GM19240 (cell line): Measurements from ENCODE around the gene HAO2.

Experiments
- DNase-seq: peaks from one replicate; pipeline ENCODE4 v3.0.0; 2011; ENCODE audit warnings: low spot score; ENCODE audit not compliant: insufficient read length

Gene HAO2

DNA sequence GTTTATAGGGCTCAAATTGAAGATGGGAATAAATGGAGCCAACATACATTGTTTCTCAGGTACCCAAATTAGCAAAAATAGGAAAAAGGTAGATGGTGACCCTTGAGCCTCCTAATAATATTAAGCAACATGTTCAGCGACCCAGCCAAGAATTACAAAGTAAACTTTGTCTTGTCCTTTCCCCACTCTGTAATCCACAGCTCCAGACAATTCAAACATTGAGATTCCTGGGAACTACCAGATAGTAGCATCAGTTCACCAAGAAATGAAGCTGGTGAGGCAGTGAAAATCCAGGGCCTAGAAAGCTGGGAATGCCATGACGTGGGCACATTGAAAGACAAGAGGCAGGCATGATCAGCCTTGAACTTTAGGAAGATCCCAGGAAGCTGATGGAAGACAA lies 11.7 kb downstream of the HAO2 start:
- no peak for DNase-seq

GRCh38 chr1:119380983-119381662 lies 12.5 kb downstream of the HAO2 start:
- DNase-seq, result no peak

DNA sequence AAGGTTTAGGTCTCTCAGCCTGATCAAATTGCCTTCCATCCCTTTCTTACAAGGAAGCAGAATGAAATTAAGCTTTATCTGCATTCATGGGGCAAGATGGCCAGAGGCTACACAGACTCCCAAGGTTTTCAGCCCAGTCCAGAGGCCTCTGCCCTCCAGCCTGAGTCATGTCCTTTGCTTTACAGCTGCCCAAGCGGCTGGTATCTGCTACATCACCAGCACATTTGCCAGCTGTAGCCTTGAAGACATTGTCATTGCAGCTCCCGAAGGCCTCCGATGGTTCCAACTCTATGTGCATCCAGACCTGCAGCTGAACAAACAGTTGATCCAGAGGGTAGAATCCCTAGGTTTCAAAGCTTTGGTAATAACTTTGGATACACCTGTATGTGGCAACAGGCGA lies 16.0 kb downstream of the HAO2 start:
- no peak for DNase-seq

GRCh38 chr1:119385650-119386049 lies 17.1 kb downstream of the HAO2 start:
- DNase-seq, result no peak

GRCh38 chr1:119387858-119388257 lies 19.3 kb downstream of the HAO2 start:
- no peak for DNase-seq

DNA sequence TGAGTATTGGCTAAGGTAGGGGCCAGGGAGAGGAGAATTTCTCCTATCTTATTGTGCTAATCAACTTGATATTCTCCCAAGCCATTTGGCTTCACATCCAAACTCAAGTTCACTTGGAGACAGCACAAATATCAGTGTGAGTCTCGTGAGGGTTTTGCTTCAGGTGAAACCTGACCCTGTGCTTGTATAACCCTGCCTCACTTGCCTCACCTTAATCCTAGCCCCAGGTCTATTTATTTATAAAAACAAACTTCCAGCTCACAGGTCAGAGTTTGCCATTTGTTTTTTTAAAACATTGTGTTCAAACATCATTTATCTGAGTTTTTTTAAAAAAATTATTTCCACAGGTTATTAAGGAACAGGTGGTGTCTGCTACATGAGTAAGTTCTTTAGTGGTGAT lies 19.9 kb downstream of the HAO2 start:
- DNase-seq, result no peak

DNA sequence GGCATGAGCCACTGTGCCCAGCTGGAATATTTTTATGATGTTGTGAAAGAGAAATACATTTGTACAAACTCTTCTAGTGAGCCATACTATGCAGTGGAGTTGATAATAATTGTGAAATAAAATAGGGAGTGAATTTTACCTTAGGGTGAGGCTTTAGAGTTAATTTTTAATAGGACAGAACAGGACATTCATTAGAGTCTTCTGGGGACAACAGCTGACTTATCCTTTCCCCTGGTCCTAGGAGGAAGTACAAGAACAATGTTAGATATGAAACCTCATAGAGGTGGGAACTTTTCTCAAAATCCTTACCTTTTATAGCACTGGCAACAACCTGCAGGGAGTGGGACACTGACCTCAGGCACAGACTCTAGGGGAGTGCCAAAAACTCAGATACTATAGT lies 21.9 kb downstream of the HAO2 start:
- no peak for DNase-seq

DNA sequence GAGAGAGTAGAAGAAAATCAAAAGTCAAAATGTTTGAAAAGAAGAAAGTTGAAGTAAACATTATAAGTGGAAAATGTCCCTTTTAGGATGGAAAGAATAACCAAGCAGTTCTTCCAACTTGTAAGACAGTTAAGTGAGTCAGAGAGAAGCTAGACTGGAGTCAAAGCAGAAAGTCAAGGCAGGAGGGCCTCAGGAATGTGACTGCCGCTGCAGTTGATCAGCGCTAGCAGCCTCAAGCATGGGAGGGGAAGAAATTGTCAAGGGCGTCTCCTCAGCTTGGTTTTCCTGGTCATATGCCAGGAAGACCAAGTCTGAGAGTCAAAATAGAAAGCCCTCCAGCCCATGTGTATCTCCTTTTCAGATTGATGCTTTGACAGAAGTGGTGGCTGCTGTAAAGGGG lies 23.2 kb downstream of the HAO2 start:
- no peak for DNase-seq

GRCh38 chr1:119394085-119394484 lies 25.5 kb downstream of the HAO2 start:
- DNase-seq, result no peak

- DNase-seq, result no peak
Observed at GRCh38 chr1:119396982-119397381, 28.4 kb downstream of the HAO2 start.

GRCh38 chr1:119397986-119398385 lies 29.4 kb downstream of the HAO2 start:
- DNase-seq, result no peak

DNA sequence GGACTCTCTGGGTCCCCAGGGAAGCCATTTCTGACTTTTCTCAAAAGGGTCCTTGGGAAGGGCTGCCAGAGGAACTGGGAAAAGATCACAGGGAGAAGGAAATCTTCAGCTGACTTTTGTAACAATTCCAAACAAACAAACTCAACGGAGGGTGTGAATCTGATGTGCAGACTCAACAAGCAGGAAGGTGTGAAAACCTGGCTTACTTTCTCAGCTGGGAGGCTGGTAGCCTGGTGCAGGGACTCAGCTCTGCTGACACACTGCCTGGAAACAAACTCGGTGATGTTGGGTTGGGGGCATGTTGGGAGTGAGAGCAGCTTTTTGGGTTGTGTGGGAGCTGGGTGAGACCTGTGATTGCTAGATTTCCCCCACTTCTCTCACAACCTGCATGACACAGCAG lies 36.2 kb downstream of the HAO2 start:
- no peak for DNase-seq

DNA sequence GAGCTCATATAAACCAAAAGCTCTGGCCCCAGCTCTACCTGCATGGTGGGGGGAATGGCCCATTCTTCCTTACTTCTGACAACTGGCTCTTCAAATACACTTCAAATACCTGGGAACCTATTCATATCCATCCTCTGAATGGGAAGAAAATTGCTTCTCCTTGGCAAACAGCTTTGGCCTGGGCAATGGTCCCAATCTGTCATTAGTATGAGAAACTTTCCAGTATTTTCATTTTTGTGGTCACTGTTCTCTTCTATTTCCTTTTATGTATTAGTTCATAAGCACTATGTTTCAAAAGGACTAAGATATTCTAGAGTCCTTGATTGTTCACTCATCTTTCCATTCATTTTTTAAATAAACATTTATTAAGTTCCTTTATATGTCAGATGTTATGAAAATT lies 41.1 kb downstream of the HAO2 start:
- DNase-seq, result no peak

DNA sequence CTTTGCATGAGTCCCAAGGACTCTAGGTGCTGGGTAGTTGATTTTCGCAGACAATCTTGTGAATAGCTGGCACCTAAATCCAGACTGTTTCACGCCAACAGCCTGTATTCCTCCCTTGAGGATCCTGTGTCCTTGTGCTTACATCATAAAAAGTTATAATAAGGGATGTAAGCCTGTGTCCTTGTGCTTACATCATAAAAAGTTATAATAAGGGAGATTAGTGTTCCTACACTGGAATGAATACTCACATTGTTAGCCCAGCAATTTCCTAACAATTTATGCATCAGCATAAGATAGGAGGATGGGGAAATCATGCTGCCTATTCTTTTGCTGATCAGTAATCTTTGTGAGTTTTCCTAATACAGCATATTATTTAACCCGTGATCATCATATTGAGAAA lies 42.4 kb downstream of the HAO2 start:
- no peak for DNase-seq

- DNase-seq, result no peak
Observed at GRCh38 chr1:119414950-119415349, 46.4 kb downstream of the HAO2 start, which contains the start of gene HSD3B2. Gene HSD3B2, plus strand, starts transcription at chr1:119415150. Its CDS starts 270 bp downstream, at chr1:119415420.

DNA sequence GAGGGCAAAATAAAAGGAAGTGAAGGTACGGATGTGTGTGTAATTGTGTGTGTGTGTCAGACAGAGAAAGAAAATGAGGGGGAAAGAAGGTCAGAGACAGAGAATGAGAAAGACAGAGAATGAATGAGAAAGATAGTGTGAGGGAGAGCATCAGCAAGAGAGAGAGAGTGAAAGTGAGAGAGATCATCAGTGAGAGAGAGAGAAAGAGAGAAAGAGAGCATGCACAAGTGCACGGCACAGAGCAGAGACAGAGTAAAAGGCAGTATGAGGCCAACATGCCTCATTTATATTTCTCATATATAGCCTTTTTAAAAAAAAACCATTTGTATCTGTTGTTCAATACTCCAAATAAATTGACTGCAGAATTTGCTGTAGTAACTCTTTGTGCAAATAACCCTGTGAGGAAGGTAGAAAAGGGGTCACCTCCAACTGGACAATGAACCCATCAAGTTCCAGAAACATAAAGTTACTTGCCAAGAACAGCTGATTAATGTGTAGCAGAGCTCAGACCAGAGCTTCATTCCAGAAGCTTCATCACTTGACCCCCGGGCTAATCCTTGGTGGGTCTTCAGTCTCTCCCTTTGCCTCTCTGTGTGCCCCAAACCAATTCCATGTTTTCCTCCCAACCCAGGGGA lies 47.5 kb downstream of the HAO2 start:
- no peak for DNase-seq

GRCh38 chr1:119419109-119419508 lies 50.5 kb downstream of the HAO2 start:
- no peak for DNase-seq

- no peak for DNase-seq
Observed at GRCh38 chr1:119420638-119421037, 52.1 kb downstream of the HAO2 start.

GRCh38 chr1:119422631-119423030 lies 54.0 kb downstream of the HAO2 start:
- DNase-seq, result no peak

DNA sequence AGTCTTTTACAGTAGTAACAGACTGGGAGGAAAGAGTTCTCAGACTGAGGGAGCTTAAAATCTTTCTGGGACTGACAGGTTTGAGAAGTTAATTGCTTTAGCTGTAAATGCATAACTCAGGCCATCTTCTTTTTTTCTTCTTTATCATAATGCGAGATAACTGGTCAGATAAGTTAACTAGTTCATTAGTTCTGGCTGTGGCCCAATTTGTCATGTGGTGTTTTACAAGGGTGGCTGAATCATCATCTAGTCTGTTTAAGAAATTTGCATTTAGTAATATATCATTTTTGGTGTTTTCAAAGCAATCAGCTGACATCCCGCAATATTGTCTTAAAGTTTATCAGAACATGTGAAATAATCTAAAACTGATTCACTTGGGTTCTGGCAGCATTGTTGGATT lies 60.4 kb downstream of the HAO2 start:
- no peak for DNase-seq

DNA sequence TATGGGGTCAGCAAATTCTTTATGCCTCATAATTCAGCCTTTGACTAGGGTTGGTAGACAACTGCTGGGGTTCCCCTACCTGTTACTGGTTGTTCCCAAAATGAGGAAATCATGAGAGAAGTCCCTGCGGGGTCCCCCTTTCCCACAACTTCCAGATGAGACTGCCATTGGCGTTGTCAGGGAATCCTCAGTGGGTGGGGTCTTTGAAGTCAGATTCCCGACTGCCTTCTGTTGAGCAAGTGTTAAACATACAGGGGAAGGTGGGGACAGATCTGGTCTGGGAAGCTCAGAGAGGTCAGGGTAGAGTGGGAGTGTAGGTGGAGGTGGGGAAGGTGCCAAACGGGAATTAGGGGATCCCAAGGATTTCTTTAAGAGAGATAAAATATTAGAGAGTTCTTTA lies 61.1 kb downstream of the HAO2 start:
- DNase-seq, result no peak

DNA sequence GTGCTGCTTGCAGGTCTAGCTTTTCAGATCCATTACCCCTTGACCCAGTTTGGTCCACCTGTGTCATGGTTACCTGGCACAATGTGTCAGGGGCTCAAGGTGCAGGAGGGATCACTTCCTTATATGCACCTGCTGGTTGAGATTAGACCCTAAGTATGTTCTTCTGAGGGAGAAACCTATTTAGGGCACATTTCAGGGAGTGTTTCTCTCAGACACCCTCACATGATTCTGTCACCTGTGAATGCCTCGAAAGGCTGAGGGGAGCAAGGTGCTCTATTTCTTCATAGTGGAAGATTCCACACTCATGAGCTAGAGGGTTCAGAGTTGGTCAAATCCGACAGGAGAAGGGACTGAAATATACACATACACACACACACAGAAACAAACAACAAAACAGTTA lies 61.9 kb downstream of the HAO2 start:
- no peak for DNase-seq

- no peak for DNase-seq
Observed at GRCh38 chr1:119431836-119432235, 63.3 kb downstream of the HAO2 start.
